GM10248 (cell line): ENCODE measurements around the gene CFAP410.

Experiments
- CTCF ChIA-PET: fragments of 300-600 bp; sonication (Branson Sonifier 250); formaldehyde crosslinking; extraction: SDS; loops from one replicate; lab custom pipeline; 2021; ENCODE audit warnings: antibody characterized with exemption; lab: Yijun Ruan, JAX
- POLR2A ChIA-PET: fragments of 350-650 bp; sonication (Branson Sonifier 250); formaldehyde crosslinking; extraction: SDS; loops from one replicate; lab custom pipeline; 2020; ENCODE audit warnings: antibody characterized with exemption; lab: Yijun Ruan, JAX
- DNase-seq: peaks from one replicate; pipeline ENCODE4 v3.0.0; 2012; ENCODE audit errors: extremely low spot score
- TF ChIP-seq, protein P1 (sequence below): IDR thresholded peaks from 2 replicates; pipeline ENCODE4 v1.5.1; 2012; ENCODE audit warnings: mild to moderate bottlenecking, low read depth; ENCODE audit errors: extremely low read depth, missing control alignments, control extremely low read depth

The CFAP410 gene

DNA sequence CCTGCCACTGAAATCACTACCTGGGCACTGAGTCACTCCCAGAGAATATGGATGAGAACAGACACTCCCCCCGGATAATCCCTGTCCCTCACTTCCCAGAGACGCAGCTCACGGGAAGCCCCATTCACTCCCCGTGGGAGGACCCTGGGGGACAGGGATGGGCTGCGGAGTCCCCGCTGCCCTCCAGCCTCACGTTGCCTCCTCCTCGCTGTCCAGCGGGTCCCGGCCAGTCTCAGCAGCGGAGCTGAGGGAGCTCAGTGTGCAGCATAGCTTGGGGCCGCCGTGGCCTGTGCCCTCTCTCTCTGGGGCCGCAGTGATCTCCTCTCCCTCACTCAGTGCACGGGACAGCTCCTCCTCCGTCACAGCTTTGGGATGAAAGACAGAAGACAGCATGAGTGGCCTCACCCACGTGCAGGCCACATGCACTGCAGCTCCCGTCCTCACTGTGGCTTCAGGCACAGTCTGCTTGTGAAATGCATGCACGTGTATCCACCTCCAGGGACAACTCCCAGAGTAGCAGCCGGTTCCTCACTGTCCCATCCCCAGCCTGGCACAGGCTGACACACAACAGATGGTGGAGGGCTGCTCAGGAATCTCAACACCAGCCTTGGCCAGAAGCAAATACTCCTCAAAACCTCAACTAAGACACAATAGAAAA, 7.4 kb downstream of the CFAP410 start:
- POLR2A ChIA-PET: no interaction called here
- no peak for DNase-seq
- TF ChIP-seq, protein P1, sequence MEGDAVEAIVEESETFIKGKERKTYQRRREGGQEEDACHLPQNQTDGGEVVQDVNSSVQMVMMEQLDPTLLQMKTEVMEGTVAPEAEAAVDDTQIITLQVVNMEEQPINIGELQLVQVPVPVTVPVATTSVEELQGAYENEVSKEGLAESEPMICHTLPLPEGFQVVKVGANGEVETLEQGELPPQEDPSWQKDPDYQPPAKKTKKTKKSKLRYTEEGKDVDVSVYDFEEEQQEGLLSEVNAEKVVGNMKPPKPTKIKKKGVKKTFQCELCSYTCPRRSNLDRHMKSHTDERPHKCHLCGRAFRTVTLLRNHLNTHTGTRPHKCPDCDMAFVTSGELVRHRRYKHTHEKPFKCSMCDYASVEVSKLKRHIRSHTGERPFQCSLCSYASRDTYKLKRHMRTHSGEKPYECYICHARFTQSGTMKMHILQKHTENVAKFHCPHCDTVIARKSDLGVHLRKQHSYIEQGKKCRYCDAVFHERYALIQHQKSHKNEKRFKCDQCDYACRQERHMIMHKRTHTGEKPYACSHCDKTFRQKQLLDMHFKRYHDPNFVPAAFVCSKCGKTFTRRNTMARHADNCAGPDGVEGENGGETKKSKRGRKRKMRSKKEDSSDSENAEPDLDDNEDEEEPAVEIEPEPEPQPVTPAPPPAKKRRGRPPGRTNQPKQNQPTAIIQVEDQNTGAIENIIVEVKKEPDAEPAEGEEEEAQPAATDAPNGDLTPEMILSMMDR: no peak
- CTCF ChIA-PET: no interaction called here

DNA sequence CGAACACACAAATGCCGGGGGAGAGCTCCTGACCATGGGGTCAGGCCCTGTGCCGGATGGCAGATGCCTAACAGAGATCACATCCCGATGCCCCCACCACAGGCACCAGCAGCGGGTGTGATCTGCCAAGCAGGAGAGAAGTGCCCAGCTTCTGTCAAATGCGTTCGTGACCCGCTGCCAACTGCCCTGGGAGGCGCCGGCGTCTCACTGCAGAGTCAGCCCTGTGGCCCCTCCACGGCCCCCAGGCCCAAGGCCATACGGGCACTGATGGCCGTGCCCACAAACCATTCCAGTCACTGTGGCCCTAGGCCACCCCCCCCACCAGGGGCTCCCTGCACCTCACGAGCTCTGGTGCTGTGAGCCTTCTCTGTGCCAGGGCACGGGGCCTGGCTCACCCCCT, 8.0 kb downstream of the CFAP410 start:
- ChIA-PET POLR2A (no interaction called here), CTCF (no interaction called here)
- no peak for DNase-seq
- TF ChIP-seq, protein P1: no peak

DNA sequence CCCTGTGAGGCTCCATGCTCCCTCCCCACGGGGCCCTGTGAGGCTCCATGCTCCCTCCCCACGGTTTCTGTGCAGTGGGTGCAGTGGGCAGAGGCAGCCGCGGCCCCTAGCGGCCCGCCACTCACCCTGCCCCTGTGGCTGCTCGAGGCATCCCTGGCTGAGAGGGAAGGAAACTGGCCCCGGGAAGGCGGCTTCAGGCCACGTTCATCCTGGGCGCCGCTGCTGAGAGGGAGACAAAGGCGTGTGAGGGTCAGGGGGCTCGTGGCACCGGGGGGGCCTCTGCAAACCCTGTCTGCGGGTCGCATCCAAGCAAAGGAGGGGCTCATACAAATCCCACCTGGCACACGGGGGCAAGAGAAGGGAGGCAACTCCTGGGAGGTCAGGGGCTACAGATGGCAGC, 8.5 kb downstream of the CFAP410 start:
- ChIA-PET POLR2A (no interaction called here), CTCF (no interaction called here)
- no peak for DNase-seq
- TF ChIP-seq, protein P1: no peak

DNA sequence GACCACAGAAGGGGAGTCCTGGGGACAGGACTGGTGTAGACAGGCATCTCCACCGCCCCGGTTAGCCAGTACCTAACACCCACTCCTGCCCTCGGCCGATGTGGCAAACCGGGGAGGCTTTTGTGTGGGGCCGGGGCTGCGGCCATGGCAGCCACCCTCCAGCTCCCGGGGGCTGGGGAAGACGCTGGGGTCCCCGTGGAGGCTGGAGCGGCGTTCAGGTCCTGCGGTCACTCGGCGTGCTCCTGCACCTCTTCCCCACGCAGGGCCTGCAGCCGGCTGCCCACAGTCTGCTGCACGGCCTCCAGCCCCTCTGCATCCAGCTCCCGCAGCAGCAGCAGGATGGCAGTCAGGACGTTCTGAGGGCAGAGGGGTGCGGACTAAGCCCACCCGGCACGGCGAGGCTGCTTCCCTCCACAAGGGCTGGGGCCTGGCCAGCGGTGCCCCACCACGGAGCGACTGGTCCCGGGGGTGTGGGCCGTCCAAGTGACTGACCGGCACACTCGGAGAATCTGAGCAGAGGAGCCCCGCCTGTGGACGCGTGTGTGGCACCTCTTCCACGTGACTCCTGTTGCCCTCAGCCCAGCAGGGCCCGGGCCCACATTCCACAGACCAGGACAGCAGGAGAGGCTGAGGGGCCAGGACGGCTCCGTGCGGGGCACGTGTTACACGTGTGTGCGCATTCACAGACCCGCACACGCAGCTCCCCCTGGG, 9.1 kb downstream of the CFAP410 start:
- CTCF ChIA-PET: no interaction called here
- TF ChIP-seq, protein P1: no peak
- POLR2A ChIA-PET: no interaction called here
- no peak for DNase-seq

DNA sequence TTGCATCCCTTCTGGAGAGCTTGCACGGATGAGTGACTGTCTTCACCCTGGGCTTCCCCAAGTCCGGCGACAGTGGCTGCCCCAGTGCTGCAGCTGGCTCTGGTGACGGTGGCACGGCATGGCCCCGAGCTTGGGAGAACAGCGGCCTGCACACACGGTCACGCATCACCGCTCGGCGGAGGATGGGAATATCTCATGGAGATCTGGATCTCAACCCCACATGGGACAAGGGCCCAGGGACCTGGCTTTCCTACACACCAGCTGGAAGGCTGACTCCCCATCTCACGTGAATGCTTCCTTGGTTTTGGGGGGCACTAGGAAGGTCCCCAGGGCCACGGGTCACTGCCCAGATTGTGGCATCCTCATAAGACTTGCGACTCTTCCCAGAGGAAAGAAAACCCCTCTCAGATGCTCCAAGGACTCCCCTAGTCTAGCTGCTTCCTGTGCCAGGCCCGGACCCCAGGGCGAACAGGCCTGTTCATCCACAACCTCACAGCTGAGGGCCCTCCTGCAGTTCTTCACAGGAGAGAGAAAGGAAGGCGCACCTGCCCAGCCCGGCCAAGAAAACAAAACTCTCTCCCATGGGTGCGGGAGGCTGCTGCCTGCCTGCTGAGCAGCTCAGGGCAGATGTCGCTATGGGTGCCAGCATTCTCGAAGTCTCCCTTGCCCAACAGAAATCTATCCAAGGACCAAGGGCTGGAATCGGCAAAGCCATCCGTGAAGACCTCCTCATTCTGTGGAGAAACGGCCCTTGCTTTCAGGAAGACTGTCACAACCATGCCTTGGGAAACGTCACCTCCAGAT, 9.9 kb downstream of the CFAP410 start:
- POLR2A ChIA-PET: interaction anchor here (1.1 kb wide), 1 partner anchor 10 kb away, joined by 5 read pairs; no protein-coding TSS in a partner anchor
- CTCF ChIA-PET: interaction anchor here (1.3 to 2.4 kb wide), 2 partner anchors 9 to 25 kb away, joined by 3 to 6 read pairs; no protein-coding TSS in a partner anchor
- TF ChIP-seq, protein P1: no peak
- DNase-seq: no peak

DNA sequence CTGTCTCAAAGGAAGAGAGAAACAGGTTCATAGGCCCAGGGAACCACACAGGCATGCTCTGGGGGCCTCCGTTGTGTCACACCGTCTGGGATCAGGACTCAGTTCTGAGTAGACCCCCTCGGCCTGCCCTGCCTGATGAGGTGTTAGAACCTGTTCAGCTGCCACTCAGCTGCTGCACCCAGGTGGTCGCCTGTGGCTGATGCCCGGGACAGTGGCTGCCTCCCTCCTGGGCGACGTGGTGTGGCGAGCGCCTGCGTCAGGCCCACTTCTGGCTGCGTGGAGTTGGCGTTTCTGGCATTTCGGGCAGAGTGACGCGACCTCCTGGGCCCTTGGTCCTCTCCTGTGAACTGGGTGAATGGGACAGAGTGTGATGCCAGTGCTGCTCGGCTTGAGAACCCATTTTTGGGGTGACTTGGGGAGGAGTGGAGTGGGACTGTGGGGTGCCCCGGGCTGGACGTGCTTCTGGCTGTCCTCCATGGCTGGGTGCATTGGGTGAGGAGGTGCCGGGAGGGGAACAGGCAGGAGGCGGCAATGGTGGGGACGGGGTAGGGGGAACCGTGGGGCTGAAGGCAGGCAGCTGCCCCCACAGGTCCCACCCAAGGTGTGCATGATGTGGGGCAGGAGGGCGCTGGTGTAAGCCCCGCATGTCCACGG, 10.8 kb downstream of the CFAP410 start:
- TF ChIP-seq, protein P1: no peak
- ChIA-PET CTCF (interaction anchor here (1.3 to 2.4 kb wide), 2 partner anchors 10 to 24 kb away, joined by 3 to 6 read pairs; no protein-coding TSS in a partner anchor), POLR2A (interaction anchor here (1.1 kb wide), 1 partner anchor 9 kb away, joined by 5 read pairs; no protein-coding TSS in a partner anchor)
- DNase-seq: no peak
